Hepatocyte (in vitro differentiated cells): ENCODE data around the gene METAP1D.

Experiments used
- CTCF ChIP-seq: fragments of 200-600 bp; sonication (generic); IDR thresholded peaks from 2 replicates; pipeline ENCODE4 v1.5.1; 2016; ENCODE audit warnings: antibody characterized with exemption, mild to moderate bottlenecking; ENCODE audit not compliant: poor library complexity
- EZH2phosphoT487 ChIP-seq: fragments of 200-600 bp; sonication (generic); IDR thresholded peaks from one replicate; pipeline ENCODE4 v1.6.1; 2018; ENCODE audit warnings: antibody characterized with exemption, mild to moderate bottlenecking, low read depth, moderate library complexity; ENCODE audit not compliant: unreplicated experiment, severe bottlenecking

GRCh38 chr2:171999161-171999560 lies 592 bp upstream of the METAP1D start:
- TF ChIP-seq CTCF, result no peak
- no peak for TF ChIP-seq EZH2phosphoT487
